ENCODE results near the gene PPP1R15A. TPM values are rescaled to one million over a fixed set of nuclear protein-coding genes. Genes with fewer than 3 reads are reported as not detected.
"Not testable (repeated sequence)": the region's sequence is repeated elsewhere in the genome, so short reads cannot be mapped to it uniquely, and the experiment has no call there.

Gene PPP1R15A
- total RNA-seq, 1 donor from 2014 or later, result 233 TPM

DNA sequence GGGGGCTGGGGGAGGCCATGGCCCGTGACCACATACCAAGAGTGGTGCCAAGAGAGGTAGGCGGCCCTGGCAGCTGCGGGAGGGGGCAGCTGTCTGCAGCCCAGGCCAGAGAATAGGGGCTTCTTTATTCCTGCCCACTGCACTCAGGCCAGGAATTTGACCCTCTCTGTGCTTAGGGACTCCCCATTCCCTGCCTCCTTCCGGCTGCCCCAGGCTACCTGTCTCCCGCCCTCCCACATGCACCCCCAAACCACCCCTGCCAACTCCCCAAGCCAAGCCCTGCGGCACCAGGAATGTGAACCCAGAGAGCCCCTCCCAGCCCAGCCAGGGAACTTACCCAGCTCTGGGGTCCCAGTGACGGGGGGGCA lies 4.5 kb upstream of the PPP1R15A start:
- no peaks in the 10 kb centered on the region for H3K27me3 ChIP-seq (ENCODE audit: control insufficient read depth, insufficient read depth, low read length)
- TF ChIP-seq, protein P1, sequence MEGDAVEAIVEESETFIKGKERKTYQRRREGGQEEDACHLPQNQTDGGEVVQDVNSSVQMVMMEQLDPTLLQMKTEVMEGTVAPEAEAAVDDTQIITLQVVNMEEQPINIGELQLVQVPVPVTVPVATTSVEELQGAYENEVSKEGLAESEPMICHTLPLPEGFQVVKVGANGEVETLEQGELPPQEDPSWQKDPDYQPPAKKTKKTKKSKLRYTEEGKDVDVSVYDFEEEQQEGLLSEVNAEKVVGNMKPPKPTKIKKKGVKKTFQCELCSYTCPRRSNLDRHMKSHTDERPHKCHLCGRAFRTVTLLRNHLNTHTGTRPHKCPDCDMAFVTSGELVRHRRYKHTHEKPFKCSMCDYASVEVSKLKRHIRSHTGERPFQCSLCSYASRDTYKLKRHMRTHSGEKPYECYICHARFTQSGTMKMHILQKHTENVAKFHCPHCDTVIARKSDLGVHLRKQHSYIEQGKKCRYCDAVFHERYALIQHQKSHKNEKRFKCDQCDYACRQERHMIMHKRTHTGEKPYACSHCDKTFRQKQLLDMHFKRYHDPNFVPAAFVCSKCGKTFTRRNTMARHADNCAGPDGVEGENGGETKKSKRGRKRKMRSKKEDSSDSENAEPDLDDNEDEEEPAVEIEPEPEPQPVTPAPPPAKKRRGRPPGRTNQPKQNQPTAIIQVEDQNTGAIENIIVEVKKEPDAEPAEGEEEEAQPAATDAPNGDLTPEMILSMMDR (IDR thresholded peaks at IDR 0.05; ENCODE audit: insufficient read depth, low read length, poor library complexity, severe bottlenecking), result no peak
- no peak for DNase-seq (ENCODE audit: low read depth)
- peaks cover 2% of the 10 kb centered on the region for H3K36me3 ChIP-seq (ENCODE audit: control insufficient read depth, insufficient read depth, low read length)
- H3K4me3 ChIP-seq (ENCODE audit: low read depth, low read length), result peak overlapping the region; percentile 43

DNA sequence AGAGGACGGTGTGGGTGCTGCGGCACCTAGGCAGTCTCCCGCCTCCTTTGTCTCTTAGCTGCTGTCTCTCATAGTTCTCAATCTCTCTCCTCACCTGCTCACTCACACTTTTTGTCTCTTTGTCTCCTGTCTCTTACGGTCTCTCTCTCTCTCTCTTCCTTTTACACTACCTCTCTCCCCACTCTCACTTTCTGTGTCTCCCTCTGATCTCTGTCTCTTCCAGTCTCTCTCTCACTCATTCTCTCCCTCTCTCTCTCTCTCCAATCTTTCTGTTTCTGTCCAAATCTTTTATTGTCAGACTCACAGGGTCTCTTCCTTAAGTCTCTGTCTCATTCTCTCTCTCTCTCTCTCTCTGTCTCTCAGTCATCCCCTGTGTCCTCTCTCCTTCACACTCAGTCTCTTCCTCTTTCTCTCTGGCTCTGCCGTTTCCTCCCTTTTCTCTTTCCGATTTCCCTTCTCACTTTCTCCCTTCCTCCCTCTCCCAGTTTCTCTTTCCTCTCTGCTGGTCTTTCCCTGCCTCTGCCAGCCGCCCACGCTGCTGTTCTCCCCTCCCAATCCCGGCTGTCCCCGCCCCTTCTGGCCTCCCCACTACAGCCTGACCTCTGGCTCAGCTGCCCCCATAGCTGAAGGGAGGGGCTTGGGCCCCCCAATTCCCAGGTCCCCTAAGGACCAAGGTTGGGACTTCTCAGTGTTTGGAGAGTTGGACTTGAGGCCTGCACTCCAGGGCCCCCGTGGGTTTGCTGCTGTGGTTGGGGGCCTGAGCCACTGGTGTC lies 3.9 kb upstream of the PPP1R15A start, which contains the start of gene PLEKHA4:
PLEKHA4 (minus strand) TSS at position 504 of the 773 bp plus-strand sequence. CDS start 997 bp downstream, outside the sequence.
- H3K27me3 ChIP-seq (ENCODE audit: control insufficient read depth, insufficient read depth, low read length), result no peaks in the 10 kb centered on the region
- H3K4me3 ChIP-seq (ENCODE audit: low read depth, low read length), result peak within 1 kb of the TSS; percentile 43
- TF ChIP-seq, protein P1 (IDR thresholded peaks at IDR 0.05; ENCODE audit: insufficient read depth, low read length, poor library complexity, severe bottlenecking), result no peak
- peaks cover 2% of the 10 kb centered on the region for H3K36me3 ChIP-seq (ENCODE audit: control insufficient read depth, insufficient read depth, low read length)
- no peak for DNase-seq (ENCODE audit: low read depth)

DNA sequence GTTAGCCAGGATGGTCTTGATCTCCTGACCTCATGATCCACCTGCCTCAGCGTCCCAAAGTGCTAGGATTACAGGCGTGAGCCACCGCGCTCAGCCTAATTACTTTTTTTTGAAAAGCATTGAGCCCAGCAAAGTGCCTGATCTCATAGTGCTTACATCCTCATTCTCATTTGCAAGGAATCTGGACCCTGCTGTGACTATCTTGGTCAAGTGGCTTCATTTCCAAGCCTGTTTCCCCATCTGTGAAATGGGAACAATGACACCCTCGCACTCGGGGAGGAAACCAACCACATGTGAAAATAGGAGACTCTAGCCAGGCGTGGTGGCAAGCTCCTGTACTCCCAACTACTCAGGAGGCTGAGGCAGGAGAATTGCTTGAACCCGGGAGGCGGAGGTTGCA lies 2.2 kb upstream of the PPP1R15A start:
- Histone ChIP-seq H3K4me3 (ENCODE audit: low read depth, low read length) (no peak overlapping the region), H3K36me3 (ENCODE audit: control insufficient read depth, insufficient read depth, low read length) (peaks cover 11% of the 10 kb centered on the region), H3K27me3 (ENCODE audit: control insufficient read depth, insufficient read depth, low read length) (no peaks in the 10 kb centered on the region)
- no peak for DNase-seq (ENCODE audit: low read depth)
- TF ChIP-seq, protein P1 (IDR thresholded peaks at IDR 0.05; ENCODE audit: insufficient read depth, low read length, poor library complexity, severe bottlenecking), result no peak

DNA sequence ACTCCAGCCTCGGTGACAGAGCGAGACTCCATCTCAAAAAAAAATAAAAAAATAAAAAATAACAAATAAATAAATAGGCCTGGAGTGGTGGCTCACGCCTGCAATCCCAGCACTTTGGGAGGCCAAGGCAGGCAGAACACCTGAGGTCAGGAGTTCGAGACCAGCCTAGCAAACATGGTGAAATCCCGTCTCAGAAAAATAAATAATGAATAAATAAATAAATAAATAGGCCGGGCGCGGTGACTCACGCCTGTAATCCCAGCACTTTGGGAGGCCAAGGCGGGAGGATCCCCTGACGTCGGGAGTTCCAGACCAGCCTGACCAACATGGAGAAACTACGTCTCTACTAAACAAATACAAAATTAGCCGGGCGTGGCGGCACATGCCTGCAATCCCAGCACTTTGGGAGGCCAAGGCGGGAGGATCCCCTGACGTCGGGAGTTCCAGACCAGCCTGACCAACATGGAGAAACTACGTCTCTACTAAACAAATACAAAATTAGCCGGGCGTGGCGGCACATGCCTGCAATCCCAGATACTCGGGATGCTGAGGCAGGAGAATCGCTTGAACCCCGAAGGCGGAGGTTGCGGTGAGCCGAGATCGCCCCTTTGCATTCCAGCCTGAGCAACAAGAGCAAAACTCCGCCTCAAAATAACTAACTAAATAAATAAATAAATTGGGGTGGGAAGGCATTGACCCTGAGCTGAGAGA lies 595 bp upstream of the PPP1R15A start:
- H3K4me3 ChIP-seq (ENCODE audit: low read depth, low read length), result not testable (repeated sequence)

DNA sequence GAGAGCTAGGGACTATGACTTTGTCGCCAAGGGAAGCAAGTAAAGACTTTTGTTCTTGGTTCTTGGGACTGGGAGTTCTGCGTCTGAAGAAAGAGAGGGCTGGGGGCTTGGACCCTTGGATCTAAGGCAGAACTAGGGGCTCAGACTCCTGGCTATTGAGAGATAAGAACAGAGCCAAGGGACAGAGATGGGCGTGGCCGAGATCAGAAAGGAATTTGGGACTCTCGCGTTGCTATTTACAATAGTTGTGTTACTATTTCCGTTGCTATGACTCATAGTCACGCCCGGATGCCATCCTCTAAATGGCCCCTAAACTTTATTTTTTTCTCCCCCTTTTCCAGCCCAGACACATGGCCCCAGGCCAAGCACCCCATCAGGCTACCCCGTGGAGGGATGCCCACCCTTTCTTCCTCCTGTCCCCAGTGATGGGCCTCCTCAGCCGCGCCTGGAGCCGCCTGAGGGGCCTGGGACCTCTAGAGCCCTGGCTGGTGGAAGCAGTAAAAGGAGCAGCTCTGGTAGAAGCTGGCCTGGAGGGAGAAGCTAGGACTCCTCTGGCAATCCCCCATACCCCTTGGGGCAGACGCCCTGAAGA lies 759 bp downstream of the PPP1R15A start:
- no peaks in the 10 kb centered on the region for H3K27me3 ChIP-seq (ENCODE audit: control insufficient read depth, insufficient read depth, low read length)
- TF ChIP-seq, protein P1 (IDR thresholded peaks at IDR 0.05; ENCODE audit: insufficient read depth, low read length, poor library complexity, severe bottlenecking), result no peak
- H3K36me3 ChIP-seq (ENCODE audit: control insufficient read depth, insufficient read depth, low read length), result peaks cover 11% of the 10 kb centered on the region
- H3K4me3 ChIP-seq (ENCODE audit: low read depth, low read length), result peak overlapping the region; percentile 91
- peak; percentile 90 for DNase-seq (ENCODE audit: low read depth)

More for the DNA sequence above, 595 bp upstream of the PPP1R15A start:
- DNase-seq (ENCODE audit: low read depth); H3K27me3 ChIP-seq (ENCODE audit: control insufficient read depth, insufficient read depth, low read length): not testable (repeated sequence)
- peaks cover 11% of the 10 kb centered on the region for H3K36me3 ChIP-seq (ENCODE audit: control insufficient read depth, insufficient read depth, low read length)
